Measurements from ENCODE around the gene CAPN10.
"Not testable (repeated sequence)": the region's sequence is repeated elsewhere in the genome, so short reads cannot be mapped to it uniquely, and the experiment has no call there.

CAPN10 gene

DNA sequence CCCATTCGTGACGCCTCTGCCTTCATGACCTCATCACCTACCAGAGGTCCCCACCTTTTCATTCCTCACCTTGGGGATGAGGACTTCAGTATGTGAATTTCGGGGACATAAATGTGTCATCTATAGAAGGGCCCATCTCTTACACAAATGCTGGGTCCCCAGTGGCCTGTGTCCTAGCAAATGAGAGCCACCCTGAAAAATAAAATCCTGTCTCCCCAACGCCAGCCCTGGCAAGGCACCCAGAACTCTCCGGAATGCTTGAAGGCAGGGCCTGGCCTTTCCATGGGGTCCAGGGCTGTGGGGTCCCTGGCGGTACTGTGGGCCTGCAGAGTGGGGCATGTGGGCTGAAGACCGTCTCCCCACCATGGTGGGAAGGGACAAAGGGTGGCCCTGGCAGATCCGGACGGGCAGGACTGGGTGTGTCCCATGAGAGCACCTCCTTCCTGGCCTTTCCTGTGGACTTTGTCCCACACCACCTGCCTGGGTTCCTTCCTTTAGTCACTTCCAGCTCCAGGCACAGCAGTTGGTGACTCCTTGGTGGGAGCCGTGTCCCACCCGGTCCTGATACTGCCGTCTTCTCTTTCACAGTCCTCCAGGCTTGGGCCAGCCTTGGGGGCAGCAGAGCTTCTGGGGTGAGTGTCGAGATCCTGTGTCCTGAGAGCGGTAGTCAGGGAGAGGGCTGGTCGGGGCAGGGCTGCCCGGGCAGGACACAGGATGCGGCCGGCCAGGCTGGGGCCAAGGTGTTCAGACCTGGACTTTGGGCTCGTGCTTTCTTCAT, 18.6 kb downstream of the CAPN10 start:
- DNase-seq = no peak

- no peak for DNase-seq
Measured at GRCh38 chr2:240605867-240606743, 19.6 kb downstream of the CAPN10 start.

DNA sequence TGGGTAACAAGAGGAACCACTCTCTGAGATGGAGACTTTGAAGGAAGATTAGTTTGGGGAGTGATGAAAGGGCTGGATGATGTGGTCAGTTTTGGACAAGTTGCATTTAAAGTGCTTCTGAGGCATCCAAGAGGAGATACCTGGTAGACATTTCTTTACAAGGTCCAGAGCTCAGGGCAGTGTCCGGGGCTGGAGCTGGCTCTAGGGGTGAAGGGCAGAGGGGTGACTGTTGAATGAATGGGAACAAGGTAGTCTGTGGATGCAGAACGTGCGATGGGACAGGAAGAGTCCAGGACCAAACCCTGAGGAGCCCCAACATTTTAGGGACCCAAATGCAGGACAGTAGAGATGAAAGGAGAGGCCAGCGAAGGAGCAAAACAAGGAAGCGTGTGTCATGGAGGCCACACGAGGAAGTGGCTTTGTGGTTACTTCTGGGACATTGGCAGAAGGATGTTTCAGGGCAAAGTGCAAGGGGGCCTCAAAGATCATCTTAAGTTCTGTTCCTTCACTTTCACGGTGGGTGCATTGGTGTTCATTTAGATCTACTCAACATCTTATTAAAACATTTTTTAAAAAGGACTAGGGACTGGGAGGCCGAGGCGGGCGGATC, 25.2 kb downstream of the CAPN10 start:
- DNase-seq = no peak

DNA sequence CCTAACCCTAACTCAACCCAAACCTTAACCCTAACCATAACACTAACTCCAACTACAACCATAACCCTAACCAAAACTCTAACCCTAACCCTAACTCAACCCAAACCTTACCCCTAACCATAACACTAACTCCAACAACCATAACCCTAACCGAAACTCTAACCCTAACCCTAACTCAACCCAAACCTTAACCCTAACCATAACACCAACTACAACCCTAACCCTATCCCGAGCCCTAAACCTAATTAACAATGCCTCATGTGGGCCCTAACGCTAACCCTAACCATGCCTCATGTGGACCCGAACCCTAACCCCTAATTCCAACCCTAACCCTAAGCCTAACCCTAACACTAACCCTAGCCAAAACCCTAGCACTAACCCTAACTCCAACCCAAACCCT, 27.2 kb downstream of the CAPN10 start:
- no peak for DNase-seq

DNA sequence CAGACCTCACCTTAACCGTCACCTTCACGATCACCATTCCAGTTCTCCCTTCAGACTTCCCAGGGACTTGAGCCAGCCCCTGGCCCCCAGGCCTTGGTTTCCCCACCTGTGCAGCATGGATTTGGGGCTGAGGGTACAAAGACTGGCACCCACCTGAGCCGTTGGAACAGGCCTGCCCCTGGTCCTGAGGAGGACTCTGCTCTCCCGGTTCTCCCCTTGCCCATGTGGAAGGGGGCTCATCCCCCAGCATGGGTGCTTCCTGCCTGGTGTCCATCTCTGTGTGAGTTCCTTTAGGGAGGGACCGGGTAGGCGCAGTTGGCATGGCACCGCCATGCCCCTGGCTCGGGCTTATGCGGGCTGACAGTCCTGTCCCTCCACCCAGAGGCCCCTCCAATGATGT, 27.9 kb downstream of the CAPN10 start:
- DNase-seq = no peak

- no peak for DNase-seq
Measured at GRCh38 chr2:240615396-240615795, 28.9 kb downstream of the CAPN10 start.

DNA sequence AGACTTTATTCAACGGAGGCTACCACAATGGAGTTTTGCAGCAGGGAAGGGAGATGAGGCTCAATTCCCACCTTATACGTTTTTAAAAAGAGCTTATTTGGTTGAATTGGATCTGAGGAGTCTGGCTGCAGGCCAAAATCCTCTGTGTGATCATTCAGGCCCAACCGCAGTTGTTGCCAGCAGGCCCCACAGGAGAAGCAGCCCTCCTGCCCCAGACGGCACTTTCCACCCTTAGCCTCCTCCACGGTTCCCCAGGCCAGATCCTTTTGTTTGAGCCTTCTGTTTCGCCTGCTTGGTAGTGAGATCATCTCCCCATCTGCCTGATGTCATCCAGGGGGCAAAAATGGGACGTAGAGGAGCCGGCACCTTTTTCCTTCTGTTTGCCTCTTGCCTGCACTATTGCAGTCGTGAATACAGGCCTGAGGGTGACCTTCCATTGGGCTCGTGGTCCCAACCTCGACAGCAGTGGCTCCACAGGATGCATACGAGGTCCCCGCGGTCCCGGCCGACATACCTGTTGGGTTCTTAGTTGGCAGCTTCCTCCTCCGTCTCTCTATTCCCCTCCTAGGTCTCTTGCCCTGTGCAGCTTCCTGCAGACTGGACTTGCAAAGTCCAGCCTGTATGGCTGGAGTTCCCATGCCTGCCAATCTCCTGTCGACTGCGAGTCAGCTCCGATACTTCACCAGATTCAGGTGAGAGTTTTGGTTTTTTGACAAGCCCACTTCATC, 29.4 kb downstream of the CAPN10 start:
- no peak for DNase-seq

DNA sequence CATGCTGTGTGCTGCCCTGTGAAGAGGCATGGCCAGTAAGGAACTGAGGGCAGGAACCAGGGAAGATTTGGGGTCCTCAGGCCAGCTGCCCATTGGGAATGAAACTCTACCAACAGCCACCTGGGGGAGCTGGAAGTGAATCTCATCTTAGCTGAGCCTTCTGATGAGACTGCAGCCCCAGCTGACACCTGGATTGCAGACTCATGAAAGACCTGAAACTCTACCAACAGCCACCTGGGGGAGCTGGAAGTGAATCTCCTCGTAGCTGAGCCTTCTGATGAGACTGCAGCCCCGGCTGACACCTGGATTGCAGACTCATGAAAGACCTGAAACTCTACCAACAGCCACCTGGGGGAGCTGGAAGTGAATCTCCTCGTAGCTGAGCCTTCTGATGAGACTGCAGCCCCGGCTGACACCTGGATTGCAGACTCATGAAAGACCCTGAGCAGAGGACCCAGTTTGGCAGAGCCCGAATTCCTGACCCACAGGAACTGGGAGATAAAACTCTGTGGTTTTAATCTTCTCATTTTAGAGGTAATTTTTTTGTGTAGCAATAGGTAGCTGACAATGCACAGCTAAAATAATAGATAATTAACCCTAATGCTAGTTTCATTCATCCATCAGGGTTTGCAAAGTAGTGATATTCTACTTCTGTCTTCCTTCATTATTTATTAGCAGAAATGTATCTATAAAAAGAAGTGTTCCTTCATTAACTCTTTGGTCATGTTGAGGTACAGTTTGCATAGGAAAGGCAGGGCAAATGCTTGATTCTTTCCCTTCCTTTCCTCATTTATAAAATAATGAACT, 30.5 kb downstream of the CAPN10 start:
- not testable (repeated sequence) for DNase-seq

- no peak for DNase-seq
Measured at GRCh38 chr2:240618776-240619175, 32.2 kb downstream of the CAPN10 start.

DNA sequence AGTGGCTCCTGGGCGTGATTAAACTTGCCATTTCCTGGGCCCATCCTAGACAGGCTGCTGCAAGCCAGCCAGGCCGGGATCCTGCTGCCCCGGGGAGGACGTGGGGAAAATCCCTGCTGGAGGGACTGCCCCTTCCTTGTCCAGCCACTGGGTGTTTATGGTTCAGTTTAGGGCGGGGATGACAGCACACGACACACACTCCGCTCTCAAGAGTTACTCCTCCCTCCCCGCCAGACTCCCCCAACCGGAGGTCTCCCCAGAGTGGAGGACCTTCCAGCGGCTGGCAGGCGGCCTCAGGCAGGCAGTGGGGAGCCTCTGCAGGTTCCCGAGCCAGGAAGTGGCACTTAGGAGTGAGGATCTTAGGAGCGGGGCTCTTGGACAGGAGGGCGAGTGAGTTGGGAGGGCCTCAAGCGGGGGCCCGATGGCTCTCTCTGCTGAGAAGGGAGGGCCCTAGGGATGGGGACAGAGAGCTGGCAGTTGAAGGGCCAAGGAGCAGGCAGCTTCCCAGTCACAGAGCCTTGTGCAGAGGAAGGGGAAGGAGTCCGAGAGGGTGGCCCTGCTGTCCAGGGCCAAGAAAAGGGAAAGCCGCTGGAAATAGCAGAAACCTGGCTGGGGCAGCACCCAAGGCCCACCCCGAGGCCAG, 33.1 kb downstream of the CAPN10 start:
- no peak for DNase-seq

- DNase-seq = no peak
Measured at GRCh38 chr2:240620149-240620731, 33.7 kb downstream of the CAPN10 start.

GRCh38 chr2:240620859-240621258, 34.3 kb downstream of the CAPN10 start:
- no peak for DNase-seq

GRCh38 chr2:240622060-240622411, 35.5 kb downstream of the CAPN10 start:
- DNase-seq = no peak

DNA sequence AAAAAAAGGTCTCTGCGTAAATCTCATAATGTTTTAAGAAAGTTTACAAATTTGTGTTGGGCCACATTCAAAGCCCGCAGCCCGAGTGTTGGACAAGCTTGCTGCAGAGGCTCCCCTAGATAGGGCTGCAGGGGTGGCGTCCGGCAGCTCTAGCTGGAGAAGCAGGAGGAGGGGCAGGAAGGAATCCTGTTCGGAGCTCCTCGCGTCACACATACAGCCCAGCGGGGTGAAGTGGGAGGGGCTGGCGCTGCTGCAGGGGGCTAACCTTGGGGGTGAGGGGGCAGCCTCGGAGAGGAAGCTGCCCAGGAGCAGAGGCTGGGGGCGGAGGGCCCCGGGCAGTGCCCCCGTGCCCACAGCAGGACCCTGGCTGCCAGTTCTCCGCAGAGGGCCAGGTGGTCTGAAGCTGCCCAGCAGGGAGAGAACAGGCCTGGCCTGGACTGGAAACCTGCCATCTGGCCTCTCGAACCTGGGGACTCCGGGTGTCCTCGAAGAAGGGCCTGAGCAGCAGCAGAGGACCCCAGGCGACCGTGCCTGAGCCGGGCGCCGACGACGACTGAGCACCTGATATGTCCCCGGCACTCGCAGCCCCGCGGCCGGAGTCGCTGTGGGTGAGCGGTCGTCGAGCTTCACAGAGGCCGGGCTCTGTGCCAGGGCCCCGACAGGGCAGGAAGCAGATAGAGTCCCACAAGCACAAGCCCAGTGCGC, 36.1 kb downstream of the CAPN10 start:
- DNase-seq = no peak

DNA sequence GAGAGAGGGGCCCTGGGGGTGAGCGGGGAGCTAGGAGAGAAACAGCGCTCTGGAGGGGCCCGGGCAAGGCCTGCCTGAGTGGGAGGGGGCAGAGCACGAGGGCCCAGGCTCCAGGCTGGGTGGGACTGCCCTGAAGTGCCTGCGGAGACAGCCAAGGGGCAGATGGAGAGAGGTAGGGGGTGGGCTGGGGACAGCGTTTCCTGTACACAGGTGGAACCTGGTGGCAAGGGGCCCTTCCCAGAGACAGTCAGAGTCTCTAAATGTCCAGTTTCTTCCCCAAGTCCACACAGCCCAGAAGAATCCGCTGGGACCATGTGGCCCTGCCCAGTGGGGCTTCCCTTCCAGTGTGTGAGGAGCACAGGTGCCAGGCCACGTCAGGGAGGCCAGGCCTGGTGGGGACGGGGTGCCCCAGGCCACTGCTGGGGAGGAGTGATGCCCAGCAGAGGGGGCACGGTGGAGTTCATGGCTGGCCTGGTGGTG, 37.0 kb downstream of the CAPN10 start:
- DNase-seq = no peak

- no peak for DNase-seq
Measured at GRCh38 chr2:240624011-240624949, 37.7 kb downstream of the CAPN10 start.

DNA sequence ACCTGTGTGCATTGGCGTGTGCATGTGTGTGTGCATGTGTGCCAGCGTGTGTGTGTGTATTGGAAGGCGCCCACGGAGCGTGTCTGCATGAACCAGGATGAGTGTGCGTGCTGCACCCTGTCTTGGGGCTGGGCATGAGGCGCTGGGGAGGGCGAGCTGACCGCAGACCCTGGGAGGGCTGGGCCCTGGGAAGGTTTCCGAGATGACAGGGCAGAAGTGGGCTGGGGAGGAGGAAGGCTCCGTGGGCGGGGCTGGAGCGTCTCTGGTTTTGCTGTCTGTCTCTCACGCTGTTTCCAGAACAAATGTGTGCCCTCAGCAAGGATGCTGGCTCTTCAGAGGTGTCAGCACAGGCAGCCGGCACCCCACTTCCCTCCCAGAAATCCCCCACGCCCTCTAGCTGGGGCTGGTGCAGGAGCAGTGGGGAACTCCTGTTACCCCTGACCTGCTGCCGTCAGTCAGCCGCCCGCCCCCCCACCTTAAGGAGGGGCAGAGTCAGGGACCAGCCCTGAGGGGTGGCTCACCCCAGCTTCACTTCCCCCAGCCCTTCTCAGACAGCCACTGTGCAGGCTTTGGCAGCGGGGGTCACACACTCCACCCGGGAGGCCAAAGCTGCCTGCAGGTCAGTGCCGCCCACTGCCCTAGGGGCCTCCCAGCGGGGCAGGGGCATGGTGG, 38.6 kb downstream of the CAPN10 start, which contains the start of gene GPR35:
GPR35 (plus strand) TSS at position 531 of the 672 bp plus-strand sequence. CDS start 4,473 bp downstream, outside the sequence.
- DNase-seq = no peak

DNA sequence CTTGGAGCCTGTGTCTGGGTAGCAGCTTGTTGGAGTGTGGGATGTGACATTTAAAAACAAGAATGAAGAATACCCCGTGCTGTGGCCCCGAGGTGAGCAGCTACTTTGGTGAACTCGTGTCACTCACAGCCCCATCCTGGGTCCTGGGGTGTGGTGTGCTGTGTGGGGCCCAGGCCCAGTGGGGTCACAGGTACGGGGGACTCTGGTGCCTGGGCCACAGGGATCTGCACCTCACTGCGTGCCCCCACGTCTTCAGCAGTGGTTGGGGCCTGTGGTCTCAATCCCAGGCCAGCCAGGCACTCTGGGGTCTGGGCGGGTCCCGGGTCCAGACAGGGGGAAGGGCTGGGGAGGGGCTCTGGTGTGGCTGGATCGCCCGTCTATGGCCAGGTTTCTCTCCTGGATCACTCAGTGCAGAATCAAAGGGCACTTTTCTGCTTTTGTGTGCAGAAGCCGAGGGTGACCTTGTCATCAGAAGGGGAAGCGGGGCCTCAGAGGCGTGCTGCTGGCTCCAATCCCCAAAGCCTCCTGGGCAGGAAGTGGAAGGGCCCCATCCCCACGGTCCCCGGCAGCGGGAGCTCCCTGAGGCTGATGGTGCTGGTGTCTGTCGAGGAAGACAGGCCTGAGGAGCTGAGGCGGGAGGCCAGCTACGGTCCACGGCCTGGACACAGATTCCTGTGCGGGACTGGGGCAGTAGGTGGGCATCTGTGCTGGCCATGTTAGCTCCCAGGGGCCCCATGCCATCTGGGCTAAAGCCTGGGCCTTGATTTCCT, 40.2 kb downstream of the CAPN10 start:
- DNase-seq = no peak

Measured in NCI-H2171 treated with DMSO at 0.1 percent for 48 hours (cell line).